Measurements from ENCODE around the gene DUSP1. TPM values are rescaled to one million over a fixed set of nuclear protein-coding genes. Genes with fewer than 3 reads are reported as not detected.
"Not testable (repeated sequence)": the region's sequence is repeated elsewhere in the genome, so short reads cannot be mapped to it uniquely, and the experiment has no call there.

DUSP1 gene
- total RNA-seq, 2 donors from 2014 or later, result 248 to 808 TPM

DNA sequence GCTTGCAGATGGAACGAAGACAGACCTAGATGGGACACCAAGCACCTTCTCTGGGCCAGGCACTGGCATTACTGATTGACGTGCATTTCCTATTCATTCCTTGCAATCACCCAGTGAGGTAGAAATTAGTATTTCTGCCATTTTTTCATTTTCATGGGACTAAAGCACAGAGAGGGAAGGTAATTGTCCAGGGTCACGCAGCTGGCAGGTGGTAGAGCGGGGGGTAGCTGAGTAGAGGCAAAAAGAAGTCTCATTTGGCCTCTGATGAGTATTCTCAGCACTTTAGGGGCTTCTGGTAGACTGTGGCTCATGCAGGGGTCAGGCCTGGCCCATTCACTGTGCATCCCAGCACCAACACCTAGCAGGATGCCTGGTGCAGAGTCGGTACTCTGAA is 19.5 kb upstream of the DUSP1 start:
- Histone ChIP-seq H3K27me3 (no peaks in the 10 kb centered on the region), H3K9me3 (no peaks in the 10 kb centered on the region), H3K4me1 (peaks cover 21% of the 10 kb centered on the region), H3K27ac (peak overlapping the region in 1 of 4 donors; percentile 90), H3K4me3 (no peak overlapping the region), H3K36me3 (replicated peaks in 1 of 2; ENCODE audit: insufficient read depth in 1 of 2, low read depth in 2 of 2) (no peaks in the 10 kb centered on the region)
- WGBS, 2 donors, result 71 to 72% methylated on average over 4 to 5 of the region's 5 CpGs
- intact Hi-C loops (cut with DNase I), result no loop called here
- TF ChIP-seq POLR2A (IDR thresholded peaks at IDR 0.05), result no peak
- TF ChIP-seq CTCF (IDR thresholded peaks at IDR 0.05), result no peak
- DNase-seq, result no peak
- ATAC-seq, result no peak

- Histone ChIP-seq H3K4me3 (no peak overlapping the region), H3K27me3 (no peaks in the 10 kb centered on the region), H3K4me1 (peaks cover 21% of the 10 kb centered on the region), H3K36me3 (replicated peaks in 1 of 2; ENCODE audit: insufficient read depth in 1 of 2, low read depth in 2 of 2) (no peaks in the 10 kb centered on the region), H3K9me3 (no peaks in the 10 kb centered on the region), H3K27ac (peak overlapping the region; percentile 78 to 92 (median 89))
- ATAC-seq (peak; percentile 12), DNase-seq (no peak)
- intact Hi-C loops (cut with DNase I), result no loop called here
- 74 to 84% methylated on average over 7 to 9 of the region's 9 CpGs for WGBS, 2 donors
- no peak for TF ChIP-seq POLR2A (IDR thresholded peaks at IDR 0.05)
- TF ChIP-seq CTCF (IDR thresholded peaks at IDR 0.05), result no peak
These were observed 18.9 kb upstream of the DUSP1 start for GRCh38 chr5:172789687-172790495.

- WGBS, 2 donors, result 24 to 33% methylated on average over 14 to 21 of the region's 21 CpGs
- Histone ChIP-seq H3K4me1 (peaks cover 21% of the 10 kb centered on the region), H3K27me3 (no peaks in the 10 kb centered on the region), H3K4me3 (no peak overlapping the region), H3K27ac (peak overlapping the region; percentile 78 to 92 (median 89)), H3K9me3 (no peaks in the 10 kb centered on the region), H3K36me3 (replicated peaks in 1 of 2; ENCODE audit: insufficient read depth in 1 of 2, low read depth in 2 of 2) (no peaks in the 10 kb centered on the region)
- peak in 2 of 3 donors; percentile 42 to 48 for TF ChIP-seq POLR2A (IDR thresholded peaks at IDR 0.05)
- no peak for TF ChIP-seq CTCF (IDR thresholded peaks at IDR 0.05)
- intact Hi-C loops (cut with DNase I), result no loop called here
- ATAC-seq, result peak; percentile 91
- DNase-seq, result peak; percentile 76 to 90 (median 84)
These were observed 18.0 kb upstream of the DUSP1 start for GRCh38 chr5:172788771-172789686.

- H3K27me3 ChIP-seq; intact Hi-C loops (cut with DNase I); H3K9me3 ChIP-seq; DNase-seq; H3K36me3 ChIP-seq (replicated peaks in 1 of 2; ENCODE audit: insufficient read depth in 1 of 2, low read depth in 2 of 2); ATAC-seq; H3K4me3 ChIP-seq: not testable (repeated sequence)
- WGBS, 2 donors, result 94 to 95% methylated on average over 3 of the region's 3 CpGs
- Histone ChIP-seq H3K4me1 (peaks cover 21% of the 10 kb centered on the region), H3K27ac (peak overlapping the region in 3 of 4 donors; percentile 12 to 90 (median 27))
These were observed 16.5 kb upstream of the DUSP1 start for GRCh38 chr5:172787538-172787937.

Measured in body of pancreas (tissue), 4 donors.